Upper lobe of left lung (tissue), 6 donors: ENCODE data around the gene LRP1B. TPM values are rescaled to one million over a fixed set of nuclear protein-coding genes. Genes with fewer than 3 reads are reported as not detected.

Experiments used
- ATAC-seq, 2 donors: fragments of 200-7000 bp; cut with Tn5 transposase; one replicate each; pipeline ENCODE4 v1.9.1; 2022; ENCODE audit warnings: mild to moderate bottlenecking in 2 of 2, moderate library complexity in 2 of 2; ENCODE audit not compliant: low FRiP score in 2 of 2
- DNase-seq, 2 donors: peaks; one replicate each; pipeline ENCODE4 v3.0.0-alpha.2; 2019 to 2020
- H3K27ac ChIP-seq, 4 donors: fragments of 200-600 bp; sonication (generic); one replicate each; pipeline ENCODE4 v1.5.1; 2016 to 2019
- H3K27me3 ChIP-seq, 4 donors: fragments of 200-600 bp; sonication (generic); one replicate each; pipeline ENCODE4 v1.5.1; 2017 to 2019
- H3K36me3 ChIP-seq, 4 donors: fragments of 200-600 bp; sonication (generic); one replicate each; pipeline ENCODE4 v1.5.1; 2016 to 2019
- H3K4me1 ChIP-seq, 4 donors: fragments of 200-600 bp; sonication (generic); one replicate each; pipeline ENCODE4 v1.5.1; 2018 to 2019
- H3K4me3 ChIP-seq, 4 donors: fragments of 200-600 bp; sonication (generic); one replicate each; pipeline ENCODE4 v1.5.1; 2017 to 2019; ENCODE audit warnings: mild to moderate bottlenecking in 2 of 4, moderate library complexity in 1 of 4
- H3K9me3 ChIP-seq, 4 donors: fragments of 200-600 bp; sonication (generic); one replicate each; pipeline ENCODE4 v1.5.1; 2018 to 2019
- EP300 ChIP-seq, 4 donors: sonication (generic); formaldehyde crosslinking; IDR thresholded peaks; one replicate each; pipeline ENCODE4 v1.5.1; 2017; ENCODE audit warnings: antibody characterized with exemption in 4 of 4, control low read depth in 2 of 4
- POLR2A ChIP-seq, 4 donors: fragments of 450-650 bp; IDR thresholded peaks; one replicate each; pipeline ENCODE4 v1.5.1; 2016 to 2017; ENCODE audit warnings: antibody characterized with exemption in 4 of 4, mild to moderate bottlenecking in 2 of 4
- POLR2AphosphoS5 ChIP-seq, 2 donors: sonication (generic); formaldehyde crosslinking; IDR thresholded peaks; one replicate each; pipeline ENCODE4 v1.5.1; 2017; ENCODE audit warnings: antibody characterized with exemption in 2 of 2
- WGBS, 2 donors: methylation state at CpG; one replicate each; pipeline ENCODE4 v1.1.5; 2017 to 2018; 5-methylcytosine and 5-hydroxymethylcytosine counted together
- total RNA-seq, 6 donors: library from RNA; depleted of rRNA in 4 of 6; stranded (reverse); fragments of >200 nt in 4 of 6; gene quantifications; one replicate each; pipeline versions ENCODE4 v1.1.0 to v1.2.1, GENCODE V29; 2016 to 2021
- TF ChIP-seq, protein P1 (sequence below), 6 experiments: fragments of 450-650 bp in 4 of 6; fragments of 200-600 bp in 2 of 6; sonication (generic) in 2 of 6; IDR thresholded peaks; one replicate each; pipeline ENCODE4 v1.5.1; 2016 to 2019; ENCODE audit warnings: antibody characterized with exemption in 6 of 6
- donor health status: DM: no; HTN: no; CAD: no; lungs with moderate emphysema.
- donor health status: DM: no; HTN: yes; CAD: no; lungs with severe emphysema.

LRP1B gene
- total RNA-seq, 6 donors from 2014 or later, result under 0.01 to 0.46 (median 0.11) TPM

DNA sequence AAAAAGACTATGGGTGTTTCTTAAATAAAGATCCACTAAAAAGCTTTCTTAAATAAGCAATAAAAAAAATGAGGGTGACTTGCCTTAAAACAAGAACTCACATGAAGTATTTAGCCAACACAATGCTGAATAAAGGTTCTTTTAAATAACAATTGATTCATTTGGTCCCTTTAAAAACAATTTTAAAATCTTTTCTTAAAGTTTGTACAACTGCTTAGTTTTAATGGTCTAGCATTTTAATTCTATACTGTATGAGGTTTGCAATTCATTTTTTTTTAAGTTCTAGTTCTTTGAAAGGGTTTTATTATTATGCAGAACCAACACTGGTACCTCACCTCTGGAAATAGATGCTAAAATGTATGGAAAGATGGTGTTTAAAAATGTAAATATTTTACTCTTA, 1017.5 kb downstream of the LRP1B start:
- Histone ChIP-seq H3K4me1 (no peaks in the 10 kb centered on the region), H3K9me3 (no peaks in the 10 kb centered on the region), H3K36me3 (no peaks in the 10 kb centered on the region), H3K27ac (no peak overlapping the region), H3K27me3 (no peaks in the 10 kb centered on the region), H3K4me3 (no peak overlapping the region)
- ATAC-seq (no peak), DNase-seq (no peak)
- TF ChIP-seq, protein P1, sequence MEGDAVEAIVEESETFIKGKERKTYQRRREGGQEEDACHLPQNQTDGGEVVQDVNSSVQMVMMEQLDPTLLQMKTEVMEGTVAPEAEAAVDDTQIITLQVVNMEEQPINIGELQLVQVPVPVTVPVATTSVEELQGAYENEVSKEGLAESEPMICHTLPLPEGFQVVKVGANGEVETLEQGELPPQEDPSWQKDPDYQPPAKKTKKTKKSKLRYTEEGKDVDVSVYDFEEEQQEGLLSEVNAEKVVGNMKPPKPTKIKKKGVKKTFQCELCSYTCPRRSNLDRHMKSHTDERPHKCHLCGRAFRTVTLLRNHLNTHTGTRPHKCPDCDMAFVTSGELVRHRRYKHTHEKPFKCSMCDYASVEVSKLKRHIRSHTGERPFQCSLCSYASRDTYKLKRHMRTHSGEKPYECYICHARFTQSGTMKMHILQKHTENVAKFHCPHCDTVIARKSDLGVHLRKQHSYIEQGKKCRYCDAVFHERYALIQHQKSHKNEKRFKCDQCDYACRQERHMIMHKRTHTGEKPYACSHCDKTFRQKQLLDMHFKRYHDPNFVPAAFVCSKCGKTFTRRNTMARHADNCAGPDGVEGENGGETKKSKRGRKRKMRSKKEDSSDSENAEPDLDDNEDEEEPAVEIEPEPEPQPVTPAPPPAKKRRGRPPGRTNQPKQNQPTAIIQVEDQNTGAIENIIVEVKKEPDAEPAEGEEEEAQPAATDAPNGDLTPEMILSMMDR (IDR thresholded peaks at IDR 0.05), result no peak
- TF ChIP-seq EP300 (IDR thresholded peaks at IDR 0.05) (no peak), POLR2AphosphoS5 (IDR thresholded peaks at IDR 0.05) (no peak), POLR2A (IDR thresholded peaks at IDR 0.05) (no peak)

DNA sequence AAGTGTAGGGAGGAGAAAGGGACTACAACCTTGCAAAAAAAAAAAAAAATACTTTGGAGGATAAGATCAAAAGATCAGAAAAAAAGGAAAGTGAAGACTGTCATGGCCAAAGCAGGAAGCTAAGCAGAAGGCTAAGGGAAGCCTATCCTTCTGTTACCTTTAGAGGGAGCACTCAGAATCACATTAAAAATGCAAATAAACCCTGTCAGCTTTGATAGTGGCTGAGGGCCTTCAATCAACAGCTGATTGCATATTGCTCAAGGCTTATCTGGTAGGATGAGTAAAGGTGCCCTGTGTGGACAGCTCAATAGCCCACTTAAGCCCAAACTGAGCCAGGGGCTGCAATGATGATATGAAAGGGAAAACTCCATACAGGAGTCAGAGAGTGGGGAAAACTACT, 1021.2 kb downstream of the LRP1B start:
- H3K27ac ChIP-seq, result no peak overlapping the region
- no peaks in the 10 kb centered on the region for H3K27me3 ChIP-seq
- no peak overlapping the region for H3K4me3 ChIP-seq
- no peaks in the 10 kb centered on the region for H3K36me3 ChIP-seq
- H3K4me1 ChIP-seq, result no peaks in the 10 kb centered on the region
- TF ChIP-seq EP300 (IDR thresholded peaks at IDR 0.05) (no peak), POLR2AphosphoS5 (IDR thresholded peaks at IDR 0.05) (no peak), POLR2A (IDR thresholded peaks at IDR 0.05) (no peak)
- TF ChIP-seq, protein P1 (IDR thresholded peaks at IDR 0.05), result no peak
- H3K9me3 ChIP-seq, result no peaks in the 10 kb centered on the region
- ATAC-seq, result no peak
- DNase-seq, result no peak

DNA sequence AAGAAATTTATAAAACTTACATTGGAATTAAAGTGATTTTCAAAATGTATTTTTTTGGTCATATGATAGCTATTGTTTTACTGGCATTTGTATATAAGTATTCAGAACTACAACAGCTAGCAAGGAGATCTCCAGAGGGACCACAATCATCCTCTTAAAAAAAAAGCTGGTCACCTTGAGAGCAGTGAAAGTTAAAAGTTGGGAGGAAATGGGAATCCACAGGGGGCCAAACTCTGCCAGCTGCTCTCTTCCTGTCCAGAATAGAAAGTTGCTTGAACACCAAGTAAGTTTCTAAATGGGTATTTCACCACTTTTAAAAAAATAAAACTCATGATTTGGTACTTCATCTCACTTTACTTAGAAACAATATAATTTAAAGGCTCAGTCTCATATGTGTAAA, 1025.1 kb downstream of the LRP1B start:
- Histone ChIP-seq H3K27ac (no peak overlapping the region), H3K4me3 (no peak overlapping the region)
- no peak for ATAC-seq

DNA sequence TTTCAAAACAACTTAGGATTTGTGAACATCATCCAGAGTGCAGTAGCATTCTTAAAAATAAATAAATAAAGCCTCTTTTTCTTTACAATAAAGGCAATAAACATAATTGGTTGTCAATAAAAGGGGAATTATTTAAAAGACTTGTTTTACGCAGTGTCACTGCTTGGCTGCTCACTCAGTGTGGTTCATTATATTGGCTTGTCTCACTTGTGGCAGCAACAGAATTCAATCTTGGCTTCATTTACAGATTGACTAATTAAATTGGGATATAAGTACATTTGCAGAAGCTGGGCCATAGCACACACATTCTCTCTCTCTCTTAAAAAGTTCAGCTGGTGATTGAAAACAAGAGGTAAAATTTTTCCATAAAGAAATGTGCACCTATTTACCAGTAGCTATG, 1027.6 kb downstream of the LRP1B start:
- H3K4me3 ChIP-seq, result no peak overlapping the region
- no peaks in the 10 kb centered on the region for H3K9me3 ChIP-seq
- no peaks in the 10 kb centered on the region for H3K4me1 ChIP-seq
- H3K36me3 ChIP-seq, result no peaks in the 10 kb centered on the region
- H3K27me3 ChIP-seq, result no peaks in the 10 kb centered on the region
- DNase-seq (no peak), ATAC-seq (no peak)
- TF ChIP-seq POLR2AphosphoS5 (IDR thresholded peaks at IDR 0.05) (no peak), EP300 (IDR thresholded peaks at IDR 0.05) (no peak), POLR2A (IDR thresholded peaks at IDR 0.05) (no peak)
- TF ChIP-seq, protein P1 (IDR thresholded peaks at IDR 0.05), result no peak
- WGBS, 2 donors, result 0 to 54% methylated on average over 1 of the region's 1 CpG
- no peak overlapping the region for H3K27ac ChIP-seq

More for the DNA sequence above, 1025.1 kb downstream of the LRP1B start:
- H3K9me3 ChIP-seq, result no peaks in the 10 kb centered on the region
- no peaks in the 10 kb centered on the region for H3K4me1 ChIP-seq
- no peak for DNase-seq
- TF ChIP-seq EP300 (IDR thresholded peaks at IDR 0.05) (no peak), POLR2AphosphoS5 (IDR thresholded peaks at IDR 0.05) (no peak), POLR2A (IDR thresholded peaks at IDR 0.05) (no peak)
- TF ChIP-seq, protein P1 (IDR thresholded peaks at IDR 0.05), result no peak
- no peaks in the 10 kb centered on the region for H3K27me3 ChIP-seq
- no peaks in the 10 kb centered on the region for H3K36me3 ChIP-seq

DNA sequence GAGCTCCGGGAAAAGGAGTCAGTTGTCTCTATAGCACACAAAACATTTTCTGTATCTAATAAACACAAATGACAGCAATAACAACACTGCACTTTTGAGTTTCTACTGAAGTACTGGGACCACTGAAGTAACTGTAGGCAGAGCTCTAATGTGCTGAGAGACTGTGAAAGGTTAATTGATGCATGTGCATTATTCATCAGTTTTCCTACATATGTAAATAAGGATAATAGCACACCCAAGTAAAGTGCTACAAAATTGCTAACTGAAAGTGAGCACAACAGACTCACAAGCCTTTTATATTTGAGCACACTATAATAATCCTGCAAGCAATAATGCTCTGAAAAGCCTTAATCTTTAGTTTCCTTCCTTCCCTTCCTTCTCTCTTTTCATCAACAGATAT, 1051.6 kb downstream of the LRP1B start:
- TF ChIP-seq POLR2A (IDR thresholded peaks at IDR 0.05) (no peak), POLR2AphosphoS5 (IDR thresholded peaks at IDR 0.05) (no peak), EP300 (IDR thresholded peaks at IDR 0.05) (no peak)
- TF ChIP-seq, protein P1 (IDR thresholded peaks at IDR 0.05), result no peak
- Histone ChIP-seq H3K4me3 (no peak overlapping the region), H3K27ac (no peak overlapping the region), H3K36me3 (no peaks in the 10 kb centered on the region), H3K9me3 (no peaks in the 10 kb centered on the region), H3K4me1 (no peaks in the 10 kb centered on the region), H3K27me3 (no peaks in the 10 kb centered on the region)
- ATAC-seq (no peak), DNase-seq (no peak)
- 64 to 71% methylated on average over 1 of the region's 1 CpG for WGBS, 2 donors
